HFF-Myc (cell line): Measurements from ENCODE around the gene DIO1.

Experiments used
- DNase-seq: peaks from one replicate; pipeline ENCODE4 v3.0.0-alpha.2; 2011; ENCODE audit warnings: low read depth; ENCODE audit errors: extremely low read depth
- H3K4me3 ChIP-seq: replicated peaks from 2 replicates; pipeline ENCODE4 v1.5.1; 2011; ENCODE audit warnings: low read depth, mild to moderate bottlenecking, control low read depth, low read length
- CTCF ChIP-seq: IDR thresholded peaks from 2 replicates; pipeline ENCODE4 v1.5.1; 2012; ENCODE audit warnings: mild to moderate bottlenecking, low read depth, low read length, control low read depth; ENCODE audit errors: missing control alignments

Gene DIO1

GRCh38 chr1:53951697-53952096 is 57.7 kb downstream of the DIO1 start:
- TF ChIP-seq CTCF = no peak
- DNase-seq = no peak
- H3K4me3 ChIP-seq = no peak overlapping the region

- H3K4me3 ChIP-seq = no peak overlapping the region
- no peak for DNase-seq
- no peak for TF ChIP-seq CTCF
These were observed 60.1 kb downstream of the DIO1 start for GRCh38 chr1:53954128-53954527.

- no peak for DNase-seq
- no peak for TF ChIP-seq CTCF
- H3K4me3 ChIP-seq = no peak overlapping the region
These were observed 62.6 kb downstream of the DIO1 start for GRCh38 chr1:53956308-53957168.

GRCh38 chr1:53957194-53957818 is 63.3 kb downstream of the DIO1 start:
- H3K4me3 ChIP-seq = no peak overlapping the region
- TF ChIP-seq CTCF = no peak
- DNase-seq = no peak

GRCh38 chr1:53959664-53960250 is 65.8 kb downstream of the DIO1 start:
- no peak overlapping the region for H3K4me3 ChIP-seq
- DNase-seq = no peak
- TF ChIP-seq CTCF = peak; percentile 38
